Measurements from ENCODE around the gene THNSL1.

The THNSL1 gene

GRCh38 chr10:25068152-25069058, 52.0 kb downstream of the THNSL1 start:
- Histone ChIP-seq H3K4me3 (ENCODE audit: insufficient read depth, low read depth, low read length) (no peak overlapping the region), H3K36me3 (ENCODE audit: control insufficient read depth, insufficient read depth, low read length) (no peaks in the 10 kb centered on the region), H3K27ac (ENCODE audit: insufficient read depth, low read depth, low read length, poor library complexity, severe bottlenecking) (no peak overlapping the region), H3K27me3 (ENCODE audit: control insufficient read depth, insufficient read depth, low read length, poor library complexity, severe bottlenecking) (no peaks in the 10 kb centered on the region), H3K4me1 (ENCODE audit: control insufficient read depth, insufficient read depth, low read length) (no peaks in the 10 kb centered on the region), H3K9me3 (ENCODE audit: control insufficient read depth, low read length) (no peaks in the 10 kb centered on the region)
- 51 to 53% methylated on average over 8 to 11 of the region's 11 CpGs for WGBS, 2 experiments

GRCh38 chr10:25071227-25071626, 54.8 kb downstream of the THNSL1 start:
- H3K27ac ChIP-seq (ENCODE audit: insufficient read depth, low read depth, low read length, poor library complexity, severe bottlenecking), result no peak overlapping the region
- no peaks in the 10 kb centered on the region for H3K4me1 ChIP-seq (ENCODE audit: control insufficient read depth, insufficient read depth, low read length)
- H3K4me3 ChIP-seq (ENCODE audit: insufficient read depth, low read depth, low read length), result no peak overlapping the region
- no peaks in the 10 kb centered on the region for H3K9me3 ChIP-seq (ENCODE audit: control insufficient read depth, low read length)
- no peaks in the 10 kb centered on the region for H3K27me3 ChIP-seq (ENCODE audit: control insufficient read depth, insufficient read depth, low read length, poor library complexity, severe bottlenecking)
- WGBS, 2 experiments, result no CpG with 5 or more reads among the region's 1 CpG
- no peaks in the 10 kb centered on the region for H3K36me3 ChIP-seq (ENCODE audit: control insufficient read depth, insufficient read depth, low read length)

GRCh38 chr10:25072786-25073185, 56.4 kb downstream of the THNSL1 start:
- 100% methylated on average over 1 of the region's 2 CpGs; no CpG with 5 or more reads in 1 of the 2 experiments for WGBS, 2 experiments
- Histone ChIP-seq H3K4me1 (ENCODE audit: control insufficient read depth, insufficient read depth, low read length) (no peaks in the 10 kb centered on the region), H3K9me3 (ENCODE audit: control insufficient read depth, low read length) (no peaks in the 10 kb centered on the region), H3K27ac (ENCODE audit: insufficient read depth, low read depth, low read length, poor library complexity, severe bottlenecking) (no peak overlapping the region), H3K36me3 (ENCODE audit: control insufficient read depth, insufficient read depth, low read length) (no peaks in the 10 kb centered on the region), H3K4me3 (ENCODE audit: insufficient read depth, low read depth, low read length) (no peak overlapping the region), H3K27me3 (ENCODE audit: control insufficient read depth, insufficient read depth, low read length, poor library complexity, severe bottlenecking) (no peaks in the 10 kb centered on the region)

- Histone ChIP-seq H3K36me3 (ENCODE audit: control insufficient read depth, insufficient read depth, low read length) (no peaks in the 10 kb centered on the region), H3K4me1 (ENCODE audit: control insufficient read depth, insufficient read depth, low read length) (no peaks in the 10 kb centered on the region), H3K27ac (ENCODE audit: insufficient read depth, low read depth, low read length, poor library complexity, severe bottlenecking) (no peak overlapping the region), H3K9me3 (ENCODE audit: control insufficient read depth, low read length) (no peaks in the 10 kb centered on the region), H3K4me3 (ENCODE audit: insufficient read depth, low read depth, low read length) (no peak overlapping the region), H3K27me3 (ENCODE audit: control insufficient read depth, insufficient read depth, low read length, poor library complexity, severe bottlenecking) (no peaks in the 10 kb centered on the region)
- 91% methylated on average over 4 of the region's 4 CpGs for WGBS, 2 experiments
These were observed 59.4 kb downstream of the THNSL1 start for GRCh38 chr10:25075825-25076224.

Data from ectodermal cell (in vitro differentiated cells).